HG02610 (cell line): ENCODE data around the gene CORO1A.
"Not testable (repeated sequence)": the region's sequence is repeated elsewhere in the genome, so short reads cannot be mapped to it uniquely, and the experiment has no call there.

Source experiments
- ATAC-seq: cut with Tn5 transposase; IDR thresholded peaks from one replicate; pipeline ENCODE4 v1.9.1; 2021; ENCODE audit warnings: mild to moderate bottlenecking, moderate library complexity; ENCODE audit not compliant: unreplicated experiment

The CORO1A gene

GRCh38 chr16:30169416-30169815 lies 14.0 kb upstream of the CORO1A start:
- not testable (repeated sequence) for ATAC-seq

- not testable (repeated sequence) for ATAC-seq
Measured at GRCh38 chr16:30170145-30170544, 13.3 kb upstream of the CORO1A start.

- ATAC-seq: no peak
Measured at GRCh38 chr16:30173054-30173453, 10.3 kb upstream of the CORO1A start.

GRCh38 chr16:30176876-30177275 lies 6.5 kb upstream of the CORO1A start:
- ATAC-seq: not testable (repeated sequence)

GRCh38 chr16:30179195-30179594 lies 4.2 kb upstream of the CORO1A start:
- ATAC-seq: no peak

GRCh38 chr16:30179931-30180330 lies 3.5 kb upstream of the CORO1A start:
- no peak for ATAC-seq

GRCh38 chr16:30180741-30181140 lies 2.7 kb upstream of the CORO1A start:
- ATAC-seq: no peak

GRCh38 chr16:30184096-30184890 lies 891 bp downstream of the CORO1A start:
- peak; percentile 28 for ATAC-seq

GRCh38 chr16:30184891-30185682 lies 1.7 kb downstream of the CORO1A start:
- no peak for ATAC-seq

- no peak for ATAC-seq
Measured at GRCh38 chr16:30185683-30186421, 2.5 kb downstream of the CORO1A start.

- no peak for ATAC-seq
Measured at GRCh38 chr16:30186444-30186781, 3.0 kb downstream of the CORO1A start.

GRCh38 chr16:30186782-30187555 lies 3.6 kb downstream of the CORO1A start:
- no peak for ATAC-seq

GRCh38 chr16:30187556-30187865 lies 4.1 kb downstream of the CORO1A start:
- no peak for ATAC-seq

GRCh38 chr16:30187971-30188561 lies 4.7 kb downstream of the CORO1A start:
- no peak for ATAC-seq

GRCh38 chr16:30191158-30191557 lies 7.8 kb downstream of the CORO1A start:
- not testable (repeated sequence) for ATAC-seq

- ATAC-seq: not testable (repeated sequence)
Measured at GRCh38 chr16:30193098-30193497, 9.7 kb downstream of the CORO1A start.

- peak; percentile 94 for ATAC-seq
Measured at GRCh38 chr16:30193615-30194014, 10.2 kb downstream of the CORO1A start, which contains the start of the genes BOLA2B and SLX1A. Gene BOLA2B, minus strand, starts transcription at chr16:30193666. Its CDS starts 71 bp downstream, at chr16:30193595. Gene SLX1A, plus strand, starts transcription at chr16:30193875. Its CDS starts 210 bp downstream, at chr16:30194085.

GRCh38 chr16:30194172-30194925 lies 10.9 kb downstream of the CORO1A start:
- peak; percentile 61 for ATAC-seq

- ATAC-seq: not testable (repeated sequence)
Measured at GRCh38 chr16:30197001-30197400, 13.6 kb downstream of the CORO1A start.
